Measurements from ENCODE around the gene LRIG3.

LRIG3 gene

GRCh38 chr12:58847901-58848600 is 72.3 kb downstream of the LRIG3 start:
- no peak for DNase-seq

- DNase-seq, result no peak
These were observed 76.1 kb downstream of the LRIG3 start for GRCh38 chr12:58844161-58844560.

GRCh38 chr12:58841058-58841798 is 79.1 kb downstream of the LRIG3 start:
- no peak for DNase-seq

GRCh38 chr12:58833853-58834252 is 86.5 kb downstream of the LRIG3 start:
- peak; percentile 72 for DNase-seq

- no peak for DNase-seq
These were observed 87.4 kb downstream of the LRIG3 start for GRCh38 chr12:58832920-58833319.
